GM23338 (cell line): ENCODE measurements around the gene CLCF1. TPM values are rescaled to one million over a fixed set of nuclear protein-coding genes. Genes with fewer than 3 reads are reported as not detected.

Source experiments
- ATAC-seq: fragments of 200-7000 bp; cut with Tn5 transposase; 3 replicates; pipeline ENCODE4 v1.9.1; 2020
- DNase-seq: peaks from one replicate; pipeline ENCODE4 v3.0.0-alpha.2; 2015; ENCODE audit warnings: low spot score
- H2AFZ ChIP-seq: fragments of 200-600 bp; sonication (generic); 2 replicates; pipeline ENCODE4 v1.8.0; 2016; ENCODE audit warnings: antibody characterized with exemption, mild to moderate bottlenecking, moderate library complexity
- H3F3A ChIP-seq: fragments of 200-600 bp; sonication (generic); replicated peaks from 2 replicates; pipeline ENCODE4 v1.8.0; 2017; ENCODE audit warnings: antibody characterized with exemption, mixed run types, low read depth
- H3K27ac ChIP-seq: fragments of 200-600 bp; sonication (generic); 2 replicates; pipeline ENCODE4 v1.6.1; 2016; ENCODE audit warnings: low read depth
- H3K27me3 ChIP-seq: fragments of 200-600 bp; sonication (generic); 2 replicates; pipeline ENCODE4 v1.8.0; 2016; ENCODE audit warnings: mild to moderate bottlenecking, mixed run types, moderate library complexity; ENCODE audit not compliant: insufficient read depth
- H3K36me3 ChIP-seq: fragments of 200-600 bp; sonication (generic); 2 replicates; pipeline ENCODE4 v1.8.0; 2016; ENCODE audit warnings: mild to moderate bottlenecking; ENCODE audit not compliant: insufficient read depth
- H3K4me1 ChIP-seq: fragments of 200-600 bp; sonication (generic); 2 replicates; pipeline ENCODE4 v1.8.0; 2016; ENCODE audit warnings: mild to moderate bottlenecking, moderate library complexity; ENCODE audit not compliant: insufficient read depth
- H3K4me2 ChIP-seq: fragments of 200-600 bp; sonication (generic); 2 replicates; pipeline ENCODE4 v1.7.1; 2017; ENCODE audit warnings: mixed run types
- H3K4me3 ChIP-seq: fragments of 200-600 bp; sonication (generic); 2 replicates; pipeline ENCODE4 v1.6.1; 2016; ENCODE audit warnings: mixed run types
- H3K79me2 ChIP-seq: fragments of 200-600 bp; sonication (generic); replicated peaks from 2 replicates; pipeline ENCODE4 v1.8.0; 2017; ENCODE audit warnings: mild to moderate bottlenecking; ENCODE audit not compliant: insufficient read depth
- H3K9me2 ChIP-seq: fragments of 200-600 bp; sonication (generic); 2 replicates; pipeline ENCODE4 v1.8.0; 2017; ENCODE audit not compliant: insufficient read depth
- H4K20me1 ChIP-seq: fragments of 200-600 bp; sonication (generic); replicated peaks from 2 replicates; pipeline ENCODE4 v1.8.0; 2017; ENCODE audit warnings: mild to moderate bottlenecking; ENCODE audit not compliant: insufficient read depth
- H3K27ac Mint-ChIP-seq: 2 replicates; pipeline ENCODE4 v1.8.0; 2020; ENCODE audit warnings: inconsistent platforms, mild to moderate bottlenecking, moderate library complexity, mixed read lengths
- H3K27me3 Mint-ChIP-seq: 3 replicates; pipeline ENCODE4 v1.8.0; 2022; ENCODE audit warnings: low read depth, mild to moderate bottlenecking, moderate library complexity, mixed read lengths, inconsistent platforms; ENCODE audit not compliant: insufficient read depth, poor library complexity
- H3K36me3 Mint-ChIP-seq: 3 replicates; pipeline ENCODE4 v1.8.0; 2021; ENCODE audit warnings: low read depth, mild to moderate bottlenecking, inconsistent platforms, moderate library complexity, mixed read lengths
- H3K4me1 Mint-ChIP-seq: 3 replicates; pipeline ENCODE4 v1.8.0; 2020; ENCODE audit warnings: mild to moderate bottlenecking, inconsistent platforms, mixed read lengths
- H3K4me3 Mint-ChIP-seq: 3 replicates; pipeline ENCODE4 v1.8.0; 2021; ENCODE audit warnings: moderate library complexity, mild to moderate bottlenecking, inconsistent platforms, mixed read lengths
- H3K9me3 Mint-ChIP-seq: 3 replicates; pipeline ENCODE4 v1.8.0; 2020; ENCODE audit warnings: moderate library complexity, mild to moderate bottlenecking, inconsistent platforms, mixed read lengths
- CREB1 ChIP-seq: fragments of 250-450 bp; sonication (Bioruptor Pico); IDR thresholded peaks from 2 replicates; pipeline ENCODE4 v1.5.0; 2020; ENCODE audit warnings: low read depth, mild to moderate bottlenecking, moderate library complexity
- CTCF ChIP-seq, 2 experiments: fragments of 200-600 bp in 1 of 2; sonication (generic) in 1 of 2; conservative IDR thresholded peaks; 2 replicates each; pipeline versions ENCODE4 v1.5.1 to v1.6.1; 2016 to 2017; ENCODE audit warnings: antibody characterized with exemption in 2 of 2, low read depth in 2 of 2, mild to moderate bottlenecking in 2 of 2, moderate library complexity in 1 of 2
- ETS1 ChIP-seq: IDR thresholded peaks from 2 replicates; pipeline ENCODE4 v1.6.1; 2016; ENCODE audit warnings: antibody characterized with exemption
- EZH2 ChIP-seq: fragments of 200-600 bp; sonication (generic); IDR thresholded peaks from one replicate; pipeline ENCODE4 v1.8.0; 2017; ENCODE audit warnings: antibody characterized with exemption, mild to moderate bottlenecking, low read depth; ENCODE audit not compliant: unreplicated experiment
- EZH2phosphoT487 ChIP-seq: fragments of 200-600 bp; sonication (generic); IDR thresholded peaks from one replicate; pipeline ENCODE4 v1.8.1; 2018; ENCODE audit warnings: antibody characterized with exemption; ENCODE audit not compliant: unreplicated experiment
- JUNB ChIP-seq: IDR thresholded peaks from one replicate; pipeline ENCODE4 v1.6.1; 2016; ENCODE audit warnings: antibody characterized with exemption; ENCODE audit not compliant: unreplicated experiment
- NANOG ChIP-seq: IDR thresholded peaks from 2 replicates; pipeline ENCODE4 v1.6.1; 2016; ENCODE audit warnings: antibody characterized with exemption, borderline replicate concordance
- POLR2AphosphoS5 ChIP-seq: IDR thresholded peaks from 2 replicates; pipeline ENCODE4 v1.6.1; 2016; ENCODE audit warnings: antibody characterized with exemption, low read depth
- REST ChIP-seq: IDR thresholded peaks from one replicate; pipeline ENCODE4 v1.6.1; 2018; ENCODE audit warnings: antibody characterized with exemption; ENCODE audit not compliant: unreplicated experiment
- STAT1 ChIP-seq: IDR thresholded peaks from one replicate; pipeline ENCODE4 v1.6.1; 2016; ENCODE audit warnings: antibody characterized with exemption; ENCODE audit not compliant: unreplicated experiment
- ZNF114 ChIP-seq: fragments of 250-450 bp; sonication (Bioruptor Pico); IDR thresholded peaks from 2 replicates; pipeline ENCODE4 v1.5.0; 2020; ENCODE audit warnings: mild to moderate bottlenecking, moderate library complexity
- ZNF331 ChIP-seq: fragments of 250-450 bp; sonication (Bioruptor Pico); IDR thresholded peaks from 2 replicates; pipeline ENCODE4 v1.5.0; 2020; ENCODE audit warnings: low read depth, mild to moderate bottlenecking, moderate library complexity
- ZNF462 ChIP-seq: fragments of 250-450 bp; sonication (Bioruptor Pico); IDR thresholded peaks from 2 replicates; pipeline ENCODE4 v1.5.0; 2020; ENCODE audit warnings: mild to moderate bottlenecking, moderate library complexity
- polyA plus RNA-seq: library from polyadenylated mRNA; unstranded; fragments of >200 nt; fragmentation: Nextera tagmentation; extraction: Ambion mirVana; gene quantifications from 2 replicates; pipeline ENCODE4 v1.2.1, GENCODE V29; 2016
- total RNA-seq: library from RNA; depleted of rRNA; stranded (reverse); fragments of >200 nt; shearing (Covaris generic); gene quantifications from 2 replicates; pipeline ENCODE4 v1.2.3, GENCODE V29; 2014

Gene CLCF1
- total and polyA plus RNA-seq, 2 experiments from 2014 or later: 0.32 TPM; not detected in 1

- TF ChIP-seq STAT1 (no peak), POLR2AphosphoS5 (no peak), NANOG (no peak), REST (no peak), ETS1 (no peak), ZNF114 (CRISPR knock-in tag) (no peak), ZNF462 (CRISPR knock-in tag) (no peak), ZNF331 (CRISPR knock-in tag) (no peak), JUNB (no peak), CREB1 (CRISPR knock-in tag) (no peak), EZH2phosphoT487 (no peak), CTCF (conservative IDR thresholded peaks at IDR 0.05; ENCODE audit: low read depth in 2 of 2) (no peak), EZH2 (no peak)
- peaks cover 11% of the 10 kb centered on the region; the same call in 1 of the 2 replicates for H3K27me3 ChIP-seq
- ATAC-seq: no peak
- H3K27ac ChIP-seq: no peak overlapping the region
- H3F3A ChIP-seq: no peaks in the 10 kb centered on the region
- H3K36me3 Mint-ChIP-seq: no peaks in the 10 kb centered on the region
- H3K4me1 Mint-ChIP-seq: peaks cover 26% of the 10 kb centered on the region
- H3K27ac Mint-ChIP-seq: no peak overlapping the region; the same call in 1 of the 2 replicates
- no peak for DNase-seq
- H3K27me3 Mint-ChIP-seq: peaks cover 25% of the 10 kb centered on the region
- H3K9me3 Mint-ChIP-seq: no peaks in the 10 kb centered on the region
- H4K20me1 ChIP-seq: no peaks in the 10 kb centered on the region
- no peak overlapping the region for H3K4me3 Mint-ChIP-seq
- no peak overlapping the region for H2AFZ ChIP-seq
- H3K9me2 ChIP-seq: no peaks in the 10 kb centered on the region
- H3K79me2 ChIP-seq: no peaks in the 10 kb centered on the region
- no peak overlapping the region for H3K4me2 ChIP-seq
- no peak overlapping the region for H3K4me3 ChIP-seq
- peaks cover 15% of the 10 kb centered on the region; the same call in 1 of the 2 replicates for H3K4me1 ChIP-seq
- no peaks in the 10 kb centered on the region for H3K36me3 ChIP-seq
Observed at GRCh38 chr11:67413266-67413849, 40.0 kb upstream of the CLCF1 start.
